ENCODE data around the gene ANKRD13D. TPM values are rescaled to one million over a fixed set of nuclear protein-coding genes. Genes with fewer than 3 reads are reported as not detected.

Gene ANKRD13D
- total and polyA plus RNA-seq, 5 donors from 2014 or later, result 9.5 to 158 (median 12.7) TPM

- H3K27me3 Mint-ChIP-seq, result no peaks in the 10 kb centered on the region
- peak overlapping the region; percentile 85 to 96 (median 92) for H3K4me3 Mint-ChIP-seq
- peak overlapping the region; percentile 95 to 99 (median 96) for H3K27ac Mint-ChIP-seq
- H3K4me1 Mint-ChIP-seq, result peaks cover 0 to 70% (median 22%) of the 10 kb centered on the region in 4 donors
- Histone ChIP-seq H3K36me3 (ENCODE audit: control insufficient read depth, insufficient read depth, low read length) (peaks cover 52% of the 10 kb centered on the region), H3K4me3 (ENCODE audit: low read depth, low read length) (peak overlapping the region; percentile 59), H3K4me1 (ENCODE audit: control insufficient read depth, insufficient read depth, low read length, poor library complexity, severe bottlenecking) (peaks cover 72% of the 10 kb centered on the region), H3K27me3 (ENCODE audit: control insufficient read depth, insufficient read depth, low read length) (no peaks in the 10 kb centered on the region), H3K27ac (ENCODE audit: insufficient read depth, low read length, poor library complexity, severe bottlenecking) (peak overlapping the region; percentile 87), H3K9me3 (ENCODE audit: control insufficient read depth in 2 of 2, low read length in 2 of 2) (no peaks in the 10 kb centered on the region)
- H3K9me3 Mint-ChIP-seq, result no peaks in the 10 kb centered on the region
- H3K36me3 Mint-ChIP-seq, result peaks cover 6% of the 10 kb centered on the region
- DNase-seq (no peak), ATAC-seq (ENCODE audit: low read depth in 2 of 2) (no peak)
Observed at GRCh38 chr11:67278135-67278938, 10.8 kb upstream of the ANKRD13D start.

- Mint-ChIP-seq H3K36me3 (peaks cover 9% of the 10 kb centered on the region), H3K4me1 (peaks cover 0 to 66% (median 21%) of the 10 kb centered on the region in 4 donors), H3K4me3 (peak overlapping the region in 3 of 4 donors; percentile 49 to 81 (median 57)), H3K9me3 (no peaks in the 10 kb centered on the region), H3K27me3 (no peaks in the 10 kb centered on the region), H3K27ac (peak overlapping the region; percentile 85 to 98 (median 89))
- H3K4me1 ChIP-seq (ENCODE audit: control insufficient read depth, insufficient read depth, low read length, poor library complexity, severe bottlenecking), result peaks cover 65% of the 10 kb centered on the region
- H3K9me3 ChIP-seq (ENCODE audit: control insufficient read depth in 2 of 2, low read length in 2 of 2), result no peaks in the 10 kb centered on the region
- no peak overlapping the region for H3K4me3 ChIP-seq (ENCODE audit: low read depth, low read length)
- H3K27ac ChIP-seq (ENCODE audit: insufficient read depth, low read length, poor library complexity, severe bottlenecking), result peak overlapping the region; percentile 87
- no peaks in the 10 kb centered on the region for H3K27me3 ChIP-seq (ENCODE audit: control insufficient read depth, insufficient read depth, low read length)
- peaks cover 59% of the 10 kb centered on the region for H3K36me3 ChIP-seq (ENCODE audit: control insufficient read depth, insufficient read depth, low read length)
- DNase-seq (no peak), ATAC-seq (ENCODE audit: low read depth in 2 of 2) (no peak)
Observed at GRCh38 chr11:67278939-67279588, 10.0 kb upstream of the ANKRD13D start.

GRCh38 chr11:67279589-67280340, 9.3 kb upstream of the ANKRD13D start:
- Mint-ChIP-seq H3K4me3 (peak overlapping the region in 2 of 4 donors; percentile 31 to 49), H3K4me1 (peaks cover 0 to 59% (median 18%) of the 10 kb centered on the region in 4 donors), H3K27ac (peak overlapping the region; percentile 85 to 98 (median 89)), H3K9me3 (no peaks in the 10 kb centered on the region), H3K36me3 (peaks cover 10% of the 10 kb centered on the region), H3K27me3 (no peaks in the 10 kb centered on the region)
- H3K9me3 ChIP-seq (ENCODE audit: control insufficient read depth in 2 of 2, low read length in 2 of 2), result no peaks in the 10 kb centered on the region
- H3K4me3 ChIP-seq (ENCODE audit: low read depth, low read length), result no peak overlapping the region
- ATAC-seq (ENCODE audit: low read depth in 2 of 2) (no peak), DNase-seq (no peak)
- peaks cover 58% of the 10 kb centered on the region for H3K4me1 ChIP-seq (ENCODE audit: control insufficient read depth, insufficient read depth, low read length, poor library complexity, severe bottlenecking)
- H3K36me3 ChIP-seq (ENCODE audit: control insufficient read depth, insufficient read depth, low read length), result peaks cover 64% of the 10 kb centered on the region
- H3K27me3 ChIP-seq (ENCODE audit: control insufficient read depth, insufficient read depth, low read length), result no peaks in the 10 kb centered on the region
- peak overlapping the region; percentile 87 for H3K27ac ChIP-seq (ENCODE audit: insufficient read depth, low read length, poor library complexity, severe bottlenecking)

GRCh38 chr11:67280341-67280787, 8.7 kb upstream of the ANKRD13D start:
- Histone ChIP-seq H3K4me1 (ENCODE audit: control insufficient read depth, insufficient read depth, low read length, poor library complexity, severe bottlenecking) (peaks cover 52% of the 10 kb centered on the region), H3K9me3 (ENCODE audit: control insufficient read depth in 2 of 2, low read length in 2 of 2) (no peaks in the 10 kb centered on the region), H3K27me3 (ENCODE audit: control insufficient read depth, insufficient read depth, low read length) (no peaks in the 10 kb centered on the region), H3K4me3 (ENCODE audit: low read depth, low read length) (no peak overlapping the region), H3K36me3 (ENCODE audit: control insufficient read depth, insufficient read depth, low read length) (peaks cover 69% of the 10 kb centered on the region), H3K27ac (ENCODE audit: insufficient read depth, low read length, poor library complexity, severe bottlenecking) (peak overlapping the region; percentile 87)
- H3K4me1 Mint-ChIP-seq, result peaks cover 0 to 57% (median 17%) of the 10 kb centered on the region in 4 donors
- no peaks in the 10 kb centered on the region for H3K27me3 Mint-ChIP-seq
- peak overlapping the region in 2 of 4 donors; percentile 31 to 49 for H3K4me3 Mint-ChIP-seq
- ATAC-seq (ENCODE audit: low read depth in 2 of 2), result no peak
- DNase-seq, result no peak
- H3K27ac Mint-ChIP-seq, result peak overlapping the region in 2 of 3 donors; percentile 26 to 85
- peaks cover 10% of the 10 kb centered on the region for H3K36me3 Mint-ChIP-seq
- no peaks in the 10 kb centered on the region for H3K9me3 Mint-ChIP-seq

GRCh38 chr11:67280788-67281551, 8.1 kb upstream of the ANKRD13D start:
- H3K27me3 Mint-ChIP-seq, result no peaks in the 10 kb centered on the region
- Histone ChIP-seq H3K27ac (ENCODE audit: insufficient read depth, low read length, poor library complexity, severe bottlenecking) (peak overlapping the region; percentile 87), H3K9me3 (ENCODE audit: control insufficient read depth in 2 of 2, low read length in 2 of 2) (no peaks in the 10 kb centered on the region), H3K27me3 (ENCODE audit: control insufficient read depth, insufficient read depth, low read length) (no peaks in the 10 kb centered on the region), H3K4me1 (ENCODE audit: control insufficient read depth, insufficient read depth, low read length, poor library complexity, severe bottlenecking) (peaks cover 52% of the 10 kb centered on the region), H3K4me3 (ENCODE audit: low read depth, low read length) (no peak overlapping the region), H3K36me3 (ENCODE audit: control insufficient read depth, insufficient read depth, low read length) (peaks cover 73% of the 10 kb centered on the region)
- DNase-seq (no peak), ATAC-seq (ENCODE audit: low read depth in 2 of 2) (no peak)
- no peaks in the 10 kb centered on the region for H3K9me3 Mint-ChIP-seq
- H3K27ac Mint-ChIP-seq, result no peak overlapping the region
- H3K36me3 Mint-ChIP-seq, result peaks cover 7% of the 10 kb centered on the region
- peaks cover 0 to 51% (median 16%) of the 10 kb centered on the region in 4 donors for H3K4me1 Mint-ChIP-seq
- no peak overlapping the region for H3K4me3 Mint-ChIP-seq

GRCh38 chr11:67281552-67282150, 7.5 kb upstream of the ANKRD13D start:
- Histone ChIP-seq H3K27ac (ENCODE audit: insufficient read depth, low read length, poor library complexity, severe bottlenecking) (peak overlapping the region; percentile 50), H3K36me3 (ENCODE audit: control insufficient read depth, insufficient read depth, low read length) (peaks cover 75% of the 10 kb centered on the region), H3K4me1 (ENCODE audit: control insufficient read depth, insufficient read depth, low read length, poor library complexity, severe bottlenecking) (peaks cover 52% of the 10 kb centered on the region), H3K4me3 (ENCODE audit: low read depth, low read length) (no peak overlapping the region), H3K27me3 (ENCODE audit: control insufficient read depth, insufficient read depth, low read length) (no peaks in the 10 kb centered on the region), H3K9me3 (ENCODE audit: control insufficient read depth in 2 of 2, low read length in 2 of 2) (no peaks in the 10 kb centered on the region)
- Mint-ChIP-seq H3K27ac (no peak overlapping the region), H3K27me3 (no peaks in the 10 kb centered on the region), H3K36me3 (peaks cover 5% of the 10 kb centered on the region), H3K4me1 (peaks cover 0 to 49% (median 12%) of the 10 kb centered on the region in 4 donors), H3K4me3 (no peak overlapping the region), H3K9me3 (no peaks in the 10 kb centered on the region)
- ATAC-seq (ENCODE audit: low read depth in 2 of 2), result no peak
- no peak for DNase-seq

All from CD4-positive, CD25-positive, alpha-beta regulatory T cell (primary cell).